Central memory CD8-positive, alpha-beta T cell (primary cell): ENCODE data around the gene SEC61A1.
A peak's percentile ranks its signal among the peaks of the same experiment; 100 is the strongest.

Experiments used
- ATAC-seq: fragments of 150-1000 bp; cut with Tn5 transposase; replicated peaks from 2 replicates; pipeline ENCODE4 v1.10.0; 2022; ENCODE audit warnings: mild to moderate bottlenecking, moderate FRiP score, moderate number of reproducible peaks; ENCODE audit not compliant: poor library complexity, severe bottlenecking; ENCODE audit errors: extremely low read depth
- DNase-seq, 2 donors: peaks; one replicate each; pipeline ENCODE4 v3.0.0; 2021; ENCODE audit warnings: low spot score in 2 of 2
- H3K27ac Mint-ChIP-seq: one replicate; pipeline ENCODE4 v1.8.0; 2022; ENCODE audit warnings: low read depth, mild to moderate bottlenecking, moderate library complexity, mixed read lengths
- H3K27me3 Mint-ChIP-seq: one replicate; pipeline ENCODE4 v1.8.0; 2022; ENCODE audit warnings: mixed read lengths
- H3K36me3 Mint-ChIP-seq: one replicate; pipeline ENCODE4 v1.8.0; 2022; ENCODE audit warnings: mild to moderate bottlenecking, moderate library complexity, mixed read lengths; ENCODE audit not compliant: insufficient read depth
- H3K4me1 Mint-ChIP-seq: one replicate; pipeline ENCODE4 v1.8.0; 2022; ENCODE audit warnings: mixed read lengths
- H3K4me3 Mint-ChIP-seq: one replicate; pipeline ENCODE4 v1.8.0; 2022; ENCODE audit warnings: mild to moderate bottlenecking, moderate library complexity, mixed read lengths
- H3K9me3 Mint-ChIP-seq: one replicate; pipeline ENCODE4 v1.8.0; 2022; ENCODE audit warnings: mixed read lengths

The SEC61A1 gene

GRCh38 chr3:128040041-128040440 is 12.2 kb upstream of the SEC61A1 start:
- peaks cover 7% of the 10 kb centered on the region for H3K27me3 Mint-ChIP-seq
- H3K27ac Mint-ChIP-seq, result no peak overlapping the region
- DNase-seq (no peak), ATAC-seq (no peak)
- no peak overlapping the region for H3K4me3 Mint-ChIP-seq
- no peaks in the 10 kb centered on the region for H3K36me3 Mint-ChIP-seq
- no peaks in the 10 kb centered on the region for H3K9me3 Mint-ChIP-seq
- no peaks in the 10 kb centered on the region for H3K4me1 Mint-ChIP-seq

GRCh38 chr3:128040660-128041059 is 11.6 kb upstream of the SEC61A1 start:
- ATAC-seq, result no peak
- Mint-ChIP-seq H3K4me3 (no peak overlapping the region), H3K36me3 (no peaks in the 10 kb centered on the region), H3K9me3 (no peaks in the 10 kb centered on the region), H3K27me3 (peaks cover 11% of the 10 kb centered on the region), H3K27ac (no peak overlapping the region), H3K4me1 (no peaks in the 10 kb centered on the region)
- DNase-seq, result no peak

- Mint-ChIP-seq H3K27ac (no peak overlapping the region), H3K36me3 (no peaks in the 10 kb centered on the region), H3K4me1 (no peaks in the 10 kb centered on the region), H3K27me3 (peaks cover 18% of the 10 kb centered on the region), H3K9me3 (no peaks in the 10 kb centered on the region), H3K4me3 (no peak overlapping the region)
- DNase-seq, result no peak
- ATAC-seq, result no peak
Observed at GRCh38 chr3:128041344-128041743, 10.9 kb upstream of the SEC61A1 start.

- Mint-ChIP-seq H3K9me3 (no peaks in the 10 kb centered on the region), H3K27me3 (peaks cover 19% of the 10 kb centered on the region), H3K27ac (no peak overlapping the region), H3K4me3 (peak overlapping the region; percentile 96), H3K36me3 (peaks cover 19% of the 10 kb centered on the region), H3K4me1 (peaks cover 40% of the 10 kb centered on the region)
- DNase-seq, result no peak
- no peak for ATAC-seq
Observed at GRCh38 chr3:128050597-128050996, 1.6 kb upstream of the SEC61A1 start.

GRCh38 chr3:128051459-128051836 is 789 bp upstream of the SEC61A1 start:
- H3K9me3 Mint-ChIP-seq, result no peaks in the 10 kb centered on the region
- H3K27ac Mint-ChIP-seq, result peak overlapping the region; percentile 98
- H3K36me3 Mint-ChIP-seq, result peaks cover 25% of the 10 kb centered on the region
- ATAC-seq, result no peak
- H3K4me3 Mint-ChIP-seq, result peak overlapping the region; percentile 96
- H3K27me3 Mint-ChIP-seq, result peaks cover 11% of the 10 kb centered on the region
- peaks cover 43% of the 10 kb centered on the region for H3K4me1 Mint-ChIP-seq
- DNase-seq, result no peak

GRCh38 chr3:128052595-128053351 is 536 bp downstream of the SEC61A1 start:
- Mint-ChIP-seq H3K36me3 (peaks cover 37% of the 10 kb centered on the region), H3K27ac (peak overlapping the region; percentile 98), H3K4me1 (peaks cover 43% of the 10 kb centered on the region), H3K27me3 (no peaks in the 10 kb centered on the region), H3K9me3 (no peaks in the 10 kb centered on the region), H3K4me3 (peak overlapping the region; percentile 96)
- DNase-seq (no peak), ATAC-seq (no peak)

GRCh38 chr3:128053614-128054013 is 1.4 kb downstream of the SEC61A1 start:
- H3K4me1 Mint-ChIP-seq, result peaks cover 43% of the 10 kb centered on the region
- no peaks in the 10 kb centered on the region for H3K27me3 Mint-ChIP-seq
- H3K36me3 Mint-ChIP-seq, result peaks cover 44% of the 10 kb centered on the region
- DNase-seq (no peak), ATAC-seq (no peak)
- H3K9me3 Mint-ChIP-seq, result no peaks in the 10 kb centered on the region
- H3K27ac Mint-ChIP-seq, result peak overlapping the region; percentile 98
- peak overlapping the region; percentile 96 for H3K4me3 Mint-ChIP-seq

GRCh38 chr3:128054367-128054766 is 2.1 kb downstream of the SEC61A1 start:
- H3K4me1 Mint-ChIP-seq, result peaks cover 43% of the 10 kb centered on the region
- peak overlapping the region; percentile 96 for H3K4me3 Mint-ChIP-seq
- H3K36me3 Mint-ChIP-seq, result peaks cover 51% of the 10 kb centered on the region
- no peaks in the 10 kb centered on the region for H3K9me3 Mint-ChIP-seq
- peak overlapping the region; percentile 98 for H3K27ac Mint-ChIP-seq
- no peaks in the 10 kb centered on the region for H3K27me3 Mint-ChIP-seq
- no peak for ATAC-seq
- DNase-seq, result no peak

GRCh38 chr3:128056258-128056657 is 4.0 kb downstream of the SEC61A1 start:
- Mint-ChIP-seq H3K9me3 (no peaks in the 10 kb centered on the region), H3K4me1 (peaks cover 47% of the 10 kb centered on the region), H3K36me3 (peaks cover 69% of the 10 kb centered on the region), H3K4me3 (no peak overlapping the region), H3K27ac (no peak overlapping the region), H3K27me3 (no peaks in the 10 kb centered on the region)
- DNase-seq, result no peak
- ATAC-seq, result no peak

- H3K9me3 Mint-ChIP-seq, result no peaks in the 10 kb centered on the region
- H3K4me3 Mint-ChIP-seq, result no peak overlapping the region
- peaks cover 91% of the 10 kb centered on the region for H3K36me3 Mint-ChIP-seq
- no peak overlapping the region for H3K27ac Mint-ChIP-seq
- no peaks in the 10 kb centered on the region for H3K27me3 Mint-ChIP-seq
- peaks cover 28% of the 10 kb centered on the region for H3K4me1 Mint-ChIP-seq
- DNase-seq (no peak), ATAC-seq (no peak)
Observed at GRCh38 chr3:128060473-128061381, 8.5 kb downstream of the SEC61A1 start.

GRCh38 chr3:128062033-128062745 is 10.0 kb downstream of the SEC61A1 start:
- Mint-ChIP-seq H3K27me3 (no peaks in the 10 kb centered on the region), H3K4me1 (peaks cover 25% of the 10 kb centered on the region), H3K36me3 (peaks cover 93% of the 10 kb centered on the region), H3K9me3 (no peaks in the 10 kb centered on the region), H3K27ac (no peak overlapping the region), H3K4me3 (no peak overlapping the region)
- no peak for DNase-seq
- no peak for ATAC-seq

- Mint-ChIP-seq H3K4me1 (peaks cover 32% of the 10 kb centered on the region), H3K4me3 (no peak overlapping the region), H3K27me3 (no peaks in the 10 kb centered on the region), H3K36me3 (peaks cover 92% of the 10 kb centered on the region), H3K27ac (no peak overlapping the region), H3K9me3 (no peaks in the 10 kb centered on the region)
- no peak for DNase-seq
- ATAC-seq, result no peak
Observed at GRCh38 chr3:128063865-128064264, 11.6 kb downstream of the SEC61A1 start.
